Breast epithelium (tissue), 4 donors: ENCODE measurements around the gene C19orf25. TPM values are rescaled to one million over a fixed set of nuclear protein-coding genes. Genes with fewer than 3 reads are reported as not detected.
"Not testable (repeated sequence)": the region's sequence is repeated elsewhere in the genome, so short reads cannot be mapped to it uniquely, and the experiment has no call there.

Experiments
- DNase-seq, 2 donors: peaks; one replicate each; pipeline ENCODE4 v3.0.0-alpha.2; 2019; ENCODE audit warnings: low spot score in 2 of 2
- H3K27ac ChIP-seq, 2 donors: fragments of 200-600 bp; sonication (generic) in 1 of 2; one replicate each; pipeline ENCODE4 v1.5.1; 2016 to 2019; ENCODE audit warnings: mild to moderate bottlenecking in 1 of 2
- H3K27me3 ChIP-seq, 2 donors: fragments of 200-600 bp; sonication (generic) in 1 of 2; one replicate each; pipeline versions ENCODE4 v1.5.1 to v1.6.0; 2017 to 2019; ENCODE audit warnings: control low read depth in 1 of 2, mild to moderate bottlenecking in 1 of 2
- H3K36me3 ChIP-seq: fragments of 200-600 bp; one replicate; pipeline ENCODE4 v1.5.1; 2019
- H3K4me1 ChIP-seq, 2 donors: fragments of 200-600 bp; sonication (generic); one replicate each; pipeline ENCODE4 v1.5.1; 2016 to 2019; ENCODE audit warnings: control low read depth in 1 of 2
- H3K4me3 ChIP-seq, 3 donors: fragments of 200-600 bp; sonication (generic); 1 replicate in 2 of 3; 2 replicates in 1 of 3; pipeline ENCODE4 v1.5.1; 2016 to 2019; ENCODE audit warnings: mild to moderate bottlenecking in 3 of 3, moderate library complexity in 2 of 3
- H3K9me3 ChIP-seq, 2 donors: fragments of 200-600 bp; sonication (generic) in 1 of 2; one replicate each; pipeline ENCODE4 v1.5.1; 2016 to 2019; ENCODE audit warnings: control low read depth in 1 of 2
- CTCF ChIP-seq, 3 donors: fragments of 450-650 bp; IDR thresholded peaks; one replicate each; pipeline ENCODE4 v1.5.1; 2016 to 2017; ENCODE audit warnings: antibody characterized with exemption in 3 of 3, mild to moderate bottlenecking in 3 of 3, moderate library complexity in 3 of 3
- POLR2A ChIP-seq: fragments of 450-650 bp; IDR thresholded peaks from one replicate; pipeline ENCODE4 v1.6.1; 2016; ENCODE audit warnings: antibody characterized with exemption, mild to moderate bottlenecking, moderate library complexity
- POLR2AphosphoS5 ChIP-seq, 3 donors: sonication (generic); formaldehyde crosslinking; IDR thresholded peaks; one replicate each; pipeline ENCODE4 v1.6.1; 2017; ENCODE audit warnings: antibody characterized with exemption in 3 of 3
- intact Hi-C: fragments of 100-400 bp; cut with DNase I; formaldehyde crosslinking; loops from one replicate; pipeline ENCODE4 v1.15.1; 2023; ENCODE audit warnings: low total_unique reads
- total RNA-seq, 3 donors: library from RNA; depleted of rRNA; stranded (reverse); fragments of >200 nt; gene quantifications; one replicate each; pipeline ENCODE4 v1.1.0, GENCODE V29; 2016

Gene C19orf25
- total RNA-seq, 3 donors from 2014 or later = 27.7 to 32.8 (median 28.7) TPM

- H3K9me3 ChIP-seq = no peaks in the 10 kb centered on the region
- DNase-seq = no peak
- intact Hi-C loops = no loop called here
- no peak overlapping the region for H3K27ac ChIP-seq
- H3K36me3 ChIP-seq = no peaks in the 10 kb centered on the region
- H3K27me3 ChIP-seq = no peaks in the 10 kb centered on the region
- no peak for TF ChIP-seq POLR2A
- no peaks in the 10 kb centered on the region for H3K4me1 ChIP-seq
- H3K4me3 ChIP-seq = no peak overlapping the region
Observed at GRCh38 chr19:1482361-1483130, 3.5 kb upstream of the C19orf25 start.

DNA sequence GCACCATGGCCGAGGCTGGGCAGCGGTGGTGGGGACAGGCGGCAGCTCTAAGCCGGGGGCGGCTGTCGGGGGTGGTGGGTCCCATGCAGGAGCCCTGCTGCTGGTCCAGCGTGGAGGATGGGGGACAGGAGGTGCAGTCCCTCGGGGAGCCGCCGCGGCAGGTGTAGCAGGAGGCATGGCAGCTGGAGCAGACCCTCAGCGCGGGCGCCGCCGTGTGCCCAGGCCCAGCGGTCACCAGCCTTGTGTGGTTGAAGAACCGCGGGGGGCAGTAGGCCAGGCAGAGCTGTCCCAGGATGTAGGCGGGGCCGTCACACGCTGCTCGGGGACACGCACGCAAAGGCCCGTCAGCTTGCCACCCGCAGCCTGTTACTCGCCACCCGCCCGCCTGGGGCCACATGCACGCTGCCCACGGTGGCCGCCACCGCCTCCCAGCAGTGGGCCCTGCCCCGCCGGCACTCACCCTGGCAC is 2.9 kb upstream of the C19orf25 start:
- no peak for DNase-seq
- no peak for TF ChIP-seq POLR2AphosphoS5 (IDR thresholded peaks at IDR 0.05)
- no peak for TF ChIP-seq POLR2A
- no peak for TF ChIP-seq CTCF (IDR thresholded peaks at IDR 0.05)
- Histone ChIP-seq H3K4me1 (no peaks in the 10 kb centered on the region), H3K27ac (no peak overlapping the region), H3K27me3 (no peaks in the 10 kb centered on the region), H3K9me3 (no peaks in the 10 kb centered on the region), H3K36me3 (no peaks in the 10 kb centered on the region), H3K4me3 (no peak overlapping the region)
- intact Hi-C loops = no loop called here

GRCh38 chr19:1481224-1481892 is 2.3 kb upstream of the C19orf25 start:
- H3K36me3 ChIP-seq = no peaks in the 10 kb centered on the region
- TF ChIP-seq POLR2AphosphoS5 (IDR thresholded peaks at IDR 0.05) (no peak), CTCF (IDR thresholded peaks at IDR 0.05) (no peak), POLR2A (no peak)
- intact Hi-C loops = no loop called here
- DNase-seq = no peak
- no peaks in the 10 kb centered on the region for H3K4me1 ChIP-seq
- no peak overlapping the region for H3K27ac ChIP-seq
- no peaks in the 10 kb centered on the region for H3K9me3 ChIP-seq
- no peaks in the 10 kb centered on the region for H3K27me3 ChIP-seq
- no peak overlapping the region for H3K4me3 ChIP-seq

DNA sequence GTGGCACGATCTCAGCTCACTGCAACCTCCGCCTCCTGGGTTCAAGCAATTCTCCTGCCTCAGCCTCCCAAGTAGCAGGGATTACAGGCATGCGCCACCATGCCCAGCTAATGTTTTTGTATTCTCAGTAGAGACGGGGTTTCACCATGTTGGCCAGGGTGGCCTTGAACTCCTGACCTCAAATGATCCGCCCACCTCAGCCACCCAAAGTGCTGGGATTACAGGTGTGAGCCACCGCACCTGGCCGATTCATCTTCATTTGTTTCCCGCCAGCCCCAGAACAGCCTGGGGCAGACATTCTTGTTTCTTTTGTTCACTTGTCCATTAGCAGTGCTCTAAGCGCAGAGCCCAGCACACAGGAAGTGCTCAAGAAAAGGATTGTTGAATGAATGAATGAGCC is 2.0 kb downstream of the C19orf25 start:
- H3K4me3 ChIP-seq, intact Hi-C loops, H3K4me1 ChIP-seq, DNase-seq, H3K36me3 ChIP-seq, H3K9me3 ChIP-seq, H3K27ac ChIP-seq: not testable (repeated sequence)
- H3K27me3 ChIP-seq = peaks cover 0 to 10% of the 10 kb centered on the region in 2 donors

GRCh38 chr19:1475751-1476437 is 3.1 kb downstream of the C19orf25 start:
- no peak overlapping the region for H3K27ac ChIP-seq
- H3K4me1 ChIP-seq = peaks cover under 1 to 7% of the 10 kb centered on the region in 2 donors
- peaks cover 6 to 22% of the 10 kb centered on the region in 2 donors for H3K27me3 ChIP-seq
- H3K9me3 ChIP-seq = no peaks in the 10 kb centered on the region
- intact Hi-C loops = no loop called here
- no peak overlapping the region for H3K4me3 ChIP-seq
- H3K36me3 ChIP-seq = no peaks in the 10 kb centered on the region
- no peak for TF ChIP-seq POLR2AphosphoS5 (IDR thresholded peaks at IDR 0.05)
- no peak for TF ChIP-seq POLR2A
- no peak for TF ChIP-seq CTCF (IDR thresholded peaks at IDR 0.05)
- DNase-seq = no peak
